Astrocyte of the spinal cord (primary cell): Measurements from ENCODE around the gene BTN1A1.
A peak's percentile ranks its signal among the peaks of the same experiment; 100 is the strongest.

Experiments used
- DNase-seq: peaks from one replicate; pipeline ENCODE4 v3.0.0; 2011; ENCODE audit warnings: low read depth, low spot score
- H3K4me3 ChIP-seq: 2 replicates; pipeline ENCODE4 v1.5.1; 2011; ENCODE audit warnings: low read depth, mild to moderate bottlenecking, low read length, moderate library complexity
- in situ Hi-C: cut with HindIII; loops from 2 replicates; pipeline ENCODE4 v1.10.0; 2017; ENCODE audit warnings: low sequenced_read_pairs
- TF ChIP-seq, protein P1 (sequence below): IDR thresholded peaks from 2 replicates; pipeline ENCODE4 v1.5.1; 2012; ENCODE audit warnings: low read depth, mild to moderate bottlenecking, low read length, inconsistent platforms

BTN1A1 gene

DNA sequence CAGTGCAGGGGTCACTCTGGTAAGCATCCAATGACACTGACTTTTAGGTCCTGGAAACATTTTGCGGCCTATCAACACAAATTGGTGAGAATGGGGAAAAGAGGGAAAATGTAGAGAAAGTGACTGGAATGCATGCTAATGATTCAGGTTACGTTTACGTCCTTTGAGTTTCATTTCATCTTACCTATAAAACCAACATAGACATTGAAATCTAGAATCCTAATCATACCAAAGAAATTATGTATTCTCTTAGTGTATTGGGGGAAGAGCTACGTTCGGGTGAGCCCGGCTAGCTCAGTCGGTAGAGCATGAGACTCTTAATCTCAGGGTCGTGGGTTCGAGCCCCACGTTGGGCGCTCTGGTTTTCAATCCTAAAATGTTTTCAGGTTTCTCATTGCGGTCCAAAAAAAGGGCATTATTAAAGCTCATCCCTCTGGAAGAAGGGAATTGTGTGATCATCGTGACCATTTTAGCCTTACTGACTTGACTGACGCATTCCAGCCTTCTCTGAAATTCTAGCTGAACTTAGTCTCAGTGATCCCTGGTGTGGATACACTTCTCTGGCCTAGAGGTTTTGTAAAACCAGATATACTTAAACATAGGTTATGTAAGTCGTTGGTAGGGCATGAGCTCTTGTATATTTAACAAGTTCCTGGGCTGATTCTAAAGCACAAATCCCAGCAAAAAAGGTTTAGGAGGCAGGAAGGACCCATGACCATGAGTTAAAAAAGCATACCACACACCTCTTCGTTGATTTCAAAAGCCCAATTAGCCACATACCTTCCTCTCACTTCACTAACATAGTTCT, 56.4 kb downstream of the BTN1A1 start:
- in situ Hi-C loops = no loop called here
- peak; percentile 86 for DNase-seq
- peak overlapping the region; percentile 52 for H3K4me3 ChIP-seq
- TF ChIP-seq, protein P1, sequence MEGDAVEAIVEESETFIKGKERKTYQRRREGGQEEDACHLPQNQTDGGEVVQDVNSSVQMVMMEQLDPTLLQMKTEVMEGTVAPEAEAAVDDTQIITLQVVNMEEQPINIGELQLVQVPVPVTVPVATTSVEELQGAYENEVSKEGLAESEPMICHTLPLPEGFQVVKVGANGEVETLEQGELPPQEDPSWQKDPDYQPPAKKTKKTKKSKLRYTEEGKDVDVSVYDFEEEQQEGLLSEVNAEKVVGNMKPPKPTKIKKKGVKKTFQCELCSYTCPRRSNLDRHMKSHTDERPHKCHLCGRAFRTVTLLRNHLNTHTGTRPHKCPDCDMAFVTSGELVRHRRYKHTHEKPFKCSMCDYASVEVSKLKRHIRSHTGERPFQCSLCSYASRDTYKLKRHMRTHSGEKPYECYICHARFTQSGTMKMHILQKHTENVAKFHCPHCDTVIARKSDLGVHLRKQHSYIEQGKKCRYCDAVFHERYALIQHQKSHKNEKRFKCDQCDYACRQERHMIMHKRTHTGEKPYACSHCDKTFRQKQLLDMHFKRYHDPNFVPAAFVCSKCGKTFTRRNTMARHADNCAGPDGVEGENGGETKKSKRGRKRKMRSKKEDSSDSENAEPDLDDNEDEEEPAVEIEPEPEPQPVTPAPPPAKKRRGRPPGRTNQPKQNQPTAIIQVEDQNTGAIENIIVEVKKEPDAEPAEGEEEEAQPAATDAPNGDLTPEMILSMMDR = no peak
